HG03095 (cell line): ENCODE measurements around the gene CD58.
"Not testable (repeated sequence)": the region's sequence is repeated elsewhere in the genome, so short reads cannot be mapped to it uniquely, and the experiment has no call there.

Experiments
- ATAC-seq: cut with Tn5 transposase; IDR thresholded peaks from one replicate; pipeline ENCODE4 v1.9.1; 2021; ENCODE audit warnings: moderate library complexity; ENCODE audit not compliant: unreplicated experiment

The CD58 gene

DNA sequence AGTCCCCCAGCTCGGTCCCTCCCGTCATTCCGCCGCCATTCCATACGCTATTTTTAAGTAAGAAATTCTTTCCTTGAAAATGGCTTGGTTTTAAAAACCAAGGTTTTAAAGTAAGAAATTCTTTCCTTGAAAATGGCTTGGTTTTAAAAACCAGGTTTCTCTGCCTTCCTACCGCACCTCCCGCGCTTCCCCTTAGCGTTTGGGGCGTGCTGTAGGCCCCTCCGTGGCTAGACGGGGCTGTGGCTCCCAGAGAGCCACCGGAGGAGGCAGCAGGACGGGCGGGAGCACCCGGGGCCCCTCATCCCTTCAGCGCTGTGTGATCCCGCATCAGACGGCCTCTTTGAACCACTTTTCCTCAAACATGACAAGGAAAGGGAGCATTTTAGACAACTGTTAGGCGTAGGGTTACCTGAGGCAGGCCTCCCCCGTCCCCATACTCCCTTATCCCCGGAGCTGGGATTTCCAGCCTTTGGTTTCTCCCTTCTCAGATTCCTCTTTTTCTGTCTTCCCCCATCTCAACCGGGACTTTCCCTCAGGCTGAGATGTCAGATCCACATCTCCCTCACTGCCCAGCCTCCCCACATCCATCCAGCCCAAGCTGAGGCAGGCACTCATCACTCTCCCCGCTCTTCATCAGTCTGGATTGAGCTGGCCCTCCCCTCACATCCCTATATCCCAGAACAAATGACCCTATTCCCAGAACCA lies 541 bp upstream of the CD58 start:
- ATAC-seq, result no peak

DNA sequence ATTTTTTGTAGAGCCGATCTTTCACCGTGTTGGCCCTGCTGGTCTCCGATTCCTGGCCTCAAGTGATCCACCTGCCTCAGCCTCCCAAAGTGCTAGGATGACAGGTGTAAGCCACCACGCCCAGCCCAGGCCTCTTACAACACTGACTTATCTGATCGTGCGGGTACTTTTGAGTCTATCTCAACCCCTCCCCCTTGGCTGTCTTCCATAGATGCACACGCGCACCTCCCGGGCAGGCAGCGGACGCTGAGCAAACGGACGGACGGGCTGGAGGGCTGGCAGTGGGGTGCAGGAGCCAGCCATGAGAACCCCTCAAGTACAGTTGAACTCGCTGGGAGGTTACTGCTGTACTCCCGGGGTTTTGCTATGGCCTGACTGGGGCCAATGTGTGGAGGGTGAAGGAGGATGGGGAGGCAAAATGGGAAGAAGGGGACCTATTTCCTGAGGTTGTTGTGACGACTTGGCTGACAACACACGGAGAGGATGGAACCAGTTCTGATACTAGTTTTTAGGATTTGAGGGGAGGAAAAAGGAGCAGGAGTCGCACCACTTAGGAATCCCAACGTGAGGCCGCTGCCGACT lies 959 bp downstream of the CD58 start:
- ATAC-seq, result no peak

DNA sequence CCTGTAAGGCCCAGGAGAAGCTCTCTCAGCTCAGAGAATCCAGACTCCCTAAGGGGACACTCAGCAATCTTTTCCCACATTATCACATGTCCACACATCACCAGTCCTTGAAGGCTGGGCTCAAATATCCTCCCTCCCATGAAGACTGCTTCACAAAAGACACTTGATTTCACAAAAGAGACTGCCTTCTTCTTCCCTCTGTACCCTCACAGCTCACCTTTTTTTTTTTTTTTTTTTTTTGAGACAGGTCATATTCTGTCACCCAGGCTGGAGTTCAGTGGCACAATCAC lies 1.5 kb downstream of the CD58 start:
- ATAC-seq, result no peak

DNA sequence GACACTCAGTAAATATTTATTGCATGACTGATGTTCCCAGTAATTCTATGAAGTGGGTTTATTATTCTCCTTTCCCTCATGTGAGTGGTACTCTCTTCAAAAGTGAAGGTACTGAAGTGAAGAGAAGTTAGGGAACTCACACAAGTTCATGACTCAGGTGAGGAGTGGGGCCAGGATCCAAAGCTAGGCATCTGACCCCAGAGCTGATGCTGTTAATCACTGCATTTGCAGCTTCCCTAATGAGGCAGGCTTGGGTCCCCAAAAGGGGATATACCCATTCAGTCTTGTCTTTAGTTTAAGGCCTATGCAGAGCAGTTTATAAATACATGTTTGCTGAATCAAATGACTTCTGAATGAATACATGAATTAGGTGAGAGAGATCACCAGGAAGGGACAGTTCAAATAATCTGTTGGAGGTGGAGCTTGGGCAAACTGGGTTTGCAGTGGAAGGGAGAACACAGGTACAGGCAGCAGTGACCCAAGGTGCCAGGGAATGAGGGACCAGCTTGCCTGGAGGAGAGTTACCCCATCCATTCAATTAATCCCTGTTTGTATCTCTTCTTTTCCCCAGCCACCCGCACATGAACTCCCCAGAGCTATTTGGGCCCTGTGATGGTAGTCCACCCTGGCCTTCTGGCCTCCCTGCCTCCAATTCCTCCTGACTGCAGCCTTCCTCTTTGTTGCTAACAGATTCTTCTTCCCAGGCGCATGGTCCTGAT lies 2.0 kb downstream of the CD58 start:
- ATAC-seq, result no peak

DNA sequence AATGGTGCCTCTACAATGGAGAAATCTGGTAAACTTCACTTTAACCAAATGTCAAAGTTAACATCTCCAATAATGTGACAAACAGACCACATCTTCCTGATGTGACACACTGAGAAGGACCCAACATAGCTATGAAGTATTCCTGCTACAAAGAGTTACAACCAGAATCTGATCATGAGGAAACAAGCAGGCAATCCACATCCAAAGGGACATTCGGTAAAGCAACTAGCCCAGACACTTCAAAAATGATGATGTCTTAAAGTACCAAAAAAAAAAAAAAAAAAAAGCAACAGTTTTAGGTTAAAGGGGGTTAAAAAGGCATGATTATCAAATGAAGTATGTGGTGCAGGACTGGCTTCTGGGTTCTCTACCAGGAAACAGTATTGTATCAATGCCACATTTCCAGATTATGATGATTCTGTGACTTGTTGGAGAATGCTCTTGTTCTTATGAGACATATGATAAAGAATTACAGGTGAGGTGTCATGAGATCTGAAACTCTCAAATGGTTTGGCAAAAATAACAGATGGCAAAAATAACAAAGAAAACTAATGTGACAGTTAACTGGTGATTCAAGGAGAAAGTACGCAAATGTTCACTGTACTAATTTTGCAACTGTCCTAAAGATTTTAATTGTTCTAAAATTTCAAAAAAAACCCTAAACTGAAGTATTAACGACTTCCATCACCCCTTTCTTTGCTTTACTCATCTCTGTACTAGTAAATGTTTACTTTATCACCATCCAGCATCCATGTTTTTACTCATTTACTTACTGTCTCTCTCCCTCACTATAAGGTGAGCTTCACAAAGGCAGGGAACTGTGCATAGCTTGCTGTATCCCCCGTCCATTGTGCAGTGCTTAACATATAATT lies 2.8 kb downstream of the CD58 start:
- no peak for ATAC-seq

DNA sequence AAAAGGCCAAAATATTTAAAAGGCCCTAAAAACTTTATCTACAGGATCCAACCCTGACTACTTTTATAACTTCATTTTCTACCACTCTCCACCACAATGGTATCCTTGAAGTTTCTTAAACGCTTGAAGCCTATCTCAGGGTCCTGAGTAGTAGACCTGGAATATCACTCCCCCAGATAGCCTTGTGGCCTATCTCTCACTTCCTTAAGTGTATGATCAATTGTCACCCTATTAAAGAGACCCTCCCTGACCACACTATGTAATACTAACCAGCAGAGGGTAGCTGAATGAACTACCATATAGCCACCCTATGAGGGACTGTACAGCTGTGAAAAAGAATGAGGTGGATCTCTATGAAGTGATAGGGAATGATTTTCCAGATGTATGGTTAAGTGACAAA lies 5.6 kb downstream of the CD58 start:
- no peak for ATAC-seq

DNA sequence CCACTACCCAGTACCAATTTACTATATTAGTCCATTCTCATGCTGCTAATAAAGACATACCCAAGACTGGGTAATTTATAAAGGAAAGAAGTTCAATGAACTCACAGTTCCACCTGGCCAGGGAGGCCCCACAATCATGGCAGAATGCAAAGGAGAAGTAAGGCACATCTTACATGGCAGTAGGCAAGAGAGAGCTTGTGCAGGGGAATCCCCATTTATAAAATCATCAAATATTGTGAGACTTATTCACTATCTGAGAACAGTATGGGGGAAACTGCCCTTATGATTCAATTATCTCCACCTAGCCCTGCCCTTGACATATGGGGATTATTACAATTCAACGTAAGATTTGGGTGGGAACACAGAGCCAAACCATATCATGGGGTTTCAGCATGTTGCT lies 6.4 kb downstream of the CD58 start:
- ATAC-seq, result no peak

DNA sequence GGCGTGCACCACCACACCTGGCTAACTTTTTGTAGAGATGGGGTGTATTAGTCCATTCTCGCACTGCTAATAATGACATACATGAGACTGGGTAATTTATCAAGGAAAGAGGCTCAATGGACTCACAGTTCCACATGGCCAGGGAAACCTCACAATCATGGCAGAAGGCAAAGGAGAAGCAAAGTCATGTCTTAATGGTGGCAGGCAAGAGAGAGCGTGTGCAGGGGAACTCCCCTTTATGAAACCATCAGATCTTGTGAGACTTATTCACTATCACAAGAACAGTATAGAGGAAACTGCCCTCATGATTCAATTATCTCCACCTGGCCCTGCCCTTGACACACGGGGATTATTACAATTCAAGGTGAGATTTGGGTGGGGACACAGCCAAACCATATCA lies 8.4 kb downstream of the CD58 start:
- ATAC-seq, result not testable (repeated sequence)

DNA sequence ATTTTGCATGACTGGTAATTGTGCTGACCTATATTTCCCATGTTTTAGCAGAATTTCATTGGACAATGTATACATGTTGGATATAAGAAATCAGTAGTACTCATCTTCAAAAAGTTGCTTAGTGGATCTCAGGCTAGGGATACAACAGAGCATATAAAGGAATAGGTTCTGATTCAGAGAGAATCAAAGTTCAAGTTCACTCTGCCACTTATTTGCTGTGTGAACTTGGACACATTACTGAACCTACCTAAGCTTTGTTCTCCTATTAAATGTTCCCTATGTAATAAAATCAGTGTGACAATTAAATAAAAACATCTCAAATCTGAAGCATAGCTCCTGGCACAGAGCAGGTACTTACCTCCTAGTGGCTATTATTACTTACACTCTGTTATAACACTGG lies 9.3 kb downstream of the CD58 start:
- ATAC-seq, result no peak

DNA sequence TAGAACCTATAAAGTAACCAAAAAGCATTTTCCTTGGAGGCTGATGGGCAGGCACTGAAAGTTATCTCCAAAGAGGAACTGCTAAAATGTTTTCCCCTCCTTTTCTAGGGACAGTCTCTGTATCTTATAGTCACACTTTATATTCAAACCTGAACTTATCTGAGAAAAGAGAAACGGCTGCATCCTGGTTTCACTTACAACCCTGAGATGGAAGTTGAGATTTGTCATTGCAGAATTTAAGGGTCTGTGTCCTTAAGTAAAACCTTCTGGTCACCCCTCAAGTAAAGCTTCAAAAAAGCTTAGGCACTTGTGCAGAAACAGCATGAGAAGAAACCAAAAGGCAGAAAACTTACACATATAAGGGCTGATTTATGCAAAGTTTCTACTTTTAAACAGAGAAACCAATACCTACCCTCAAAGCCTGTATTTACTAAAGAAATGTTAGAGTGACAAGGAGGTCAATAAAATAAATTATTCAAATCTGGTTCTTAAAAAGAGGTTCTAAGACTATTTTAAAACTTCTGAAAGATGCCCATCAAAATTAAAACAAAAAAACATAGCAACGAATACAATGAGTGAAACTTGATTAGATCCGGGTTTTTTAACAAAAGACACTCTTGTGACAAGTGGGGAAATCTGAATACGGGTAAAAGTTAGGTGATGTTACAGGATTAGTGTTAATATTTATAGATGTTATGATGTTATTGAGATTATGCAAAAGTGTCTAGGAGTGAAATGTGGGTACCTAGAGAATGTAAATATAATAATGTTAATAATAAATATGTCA lies 9.9 kb downstream of the CD58 start:
- no peak for ATAC-seq

DNA sequence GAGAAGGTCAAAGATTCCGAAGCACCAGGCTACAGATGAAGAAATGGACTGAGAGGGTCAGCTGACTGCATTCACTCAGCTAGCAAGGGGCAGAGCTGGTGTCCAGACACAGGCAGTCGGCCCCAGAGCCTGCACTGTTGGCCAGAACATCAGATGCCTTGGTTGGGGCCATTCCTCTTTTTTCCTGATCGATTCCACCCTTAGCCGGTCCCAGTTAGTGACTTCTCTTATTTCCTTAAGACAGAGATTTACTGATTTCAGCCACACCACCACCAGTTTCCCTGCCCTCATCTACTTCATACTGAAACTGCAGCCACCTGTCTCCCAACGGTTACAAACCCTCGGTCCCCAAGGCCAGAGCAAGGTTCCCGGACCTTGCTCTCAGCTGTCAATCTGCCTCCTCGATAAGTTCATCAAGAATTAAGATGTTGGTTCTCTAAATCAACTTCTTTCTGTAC lies 11.5 kb downstream of the CD58 start:
- ATAC-seq, result peak; percentile 37

DNA sequence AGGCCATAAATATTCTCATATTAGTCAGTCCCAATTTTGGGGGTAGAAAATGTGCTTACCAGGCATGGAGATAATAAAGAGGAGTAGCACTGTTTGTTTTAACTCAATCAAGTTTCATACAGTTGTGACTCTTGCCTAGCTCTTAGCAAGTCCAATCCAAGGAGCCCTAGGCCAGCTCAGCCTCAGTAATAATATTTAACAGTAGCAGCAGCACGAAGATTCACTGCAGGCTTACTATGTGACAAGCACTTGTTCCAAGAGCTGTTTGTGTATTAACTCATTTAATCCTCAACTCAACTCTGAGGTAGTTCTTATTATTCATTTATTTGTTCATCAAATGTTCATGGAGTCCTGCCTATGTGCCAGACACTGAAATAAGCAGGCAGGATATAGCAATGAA lies 12.3 kb downstream of the CD58 start:
- no peak for ATAC-seq

DNA sequence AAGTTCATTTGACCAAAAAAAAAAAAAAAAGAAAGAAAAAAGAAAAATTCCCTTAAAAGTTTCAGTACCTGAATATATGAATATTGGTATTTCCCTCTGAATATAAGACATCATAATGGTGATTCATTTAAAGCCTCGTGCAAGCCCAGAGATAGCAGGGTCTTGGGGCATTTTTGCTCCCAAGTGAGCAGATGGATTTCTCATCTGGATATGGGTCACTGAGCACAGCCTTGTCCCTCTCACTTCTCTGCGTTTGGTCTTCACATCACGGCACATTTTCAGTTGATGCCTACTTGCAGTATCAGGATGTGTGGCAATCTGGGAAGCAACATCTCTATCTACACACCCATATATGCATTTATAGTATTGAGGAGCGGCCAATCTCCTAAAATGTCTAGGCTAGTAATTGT lies 12.7 kb downstream of the CD58 start:
- ATAC-seq, result no peak

DNA sequence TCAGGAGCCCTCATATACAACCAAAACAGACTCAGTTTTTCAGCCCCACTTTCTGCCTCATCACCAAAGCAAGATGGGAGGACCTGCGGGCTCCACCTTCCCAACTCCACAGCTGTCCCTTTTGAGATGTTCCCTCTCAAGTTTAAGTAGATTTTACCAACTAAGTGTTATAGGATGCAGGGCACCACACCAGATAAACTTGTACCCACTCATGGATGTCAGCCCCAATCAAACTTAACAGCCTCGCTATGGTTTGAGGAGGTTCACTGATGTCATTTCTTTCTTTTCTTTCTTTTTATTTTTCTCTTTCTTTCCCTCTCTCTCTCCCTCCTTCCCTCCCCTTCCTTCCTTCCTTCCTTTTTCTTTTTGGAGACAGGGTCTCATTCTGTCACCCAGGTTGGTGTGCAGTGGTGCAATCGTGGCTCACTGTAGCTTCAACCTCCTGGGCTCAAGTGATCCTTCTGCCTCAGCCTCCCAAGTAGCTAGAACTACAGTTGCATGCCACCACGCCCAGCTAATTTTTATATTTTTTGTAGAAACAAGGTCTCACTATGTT lies 13.4 kb downstream of the CD58 start:
- ATAC-seq, result no peak

DNA sequence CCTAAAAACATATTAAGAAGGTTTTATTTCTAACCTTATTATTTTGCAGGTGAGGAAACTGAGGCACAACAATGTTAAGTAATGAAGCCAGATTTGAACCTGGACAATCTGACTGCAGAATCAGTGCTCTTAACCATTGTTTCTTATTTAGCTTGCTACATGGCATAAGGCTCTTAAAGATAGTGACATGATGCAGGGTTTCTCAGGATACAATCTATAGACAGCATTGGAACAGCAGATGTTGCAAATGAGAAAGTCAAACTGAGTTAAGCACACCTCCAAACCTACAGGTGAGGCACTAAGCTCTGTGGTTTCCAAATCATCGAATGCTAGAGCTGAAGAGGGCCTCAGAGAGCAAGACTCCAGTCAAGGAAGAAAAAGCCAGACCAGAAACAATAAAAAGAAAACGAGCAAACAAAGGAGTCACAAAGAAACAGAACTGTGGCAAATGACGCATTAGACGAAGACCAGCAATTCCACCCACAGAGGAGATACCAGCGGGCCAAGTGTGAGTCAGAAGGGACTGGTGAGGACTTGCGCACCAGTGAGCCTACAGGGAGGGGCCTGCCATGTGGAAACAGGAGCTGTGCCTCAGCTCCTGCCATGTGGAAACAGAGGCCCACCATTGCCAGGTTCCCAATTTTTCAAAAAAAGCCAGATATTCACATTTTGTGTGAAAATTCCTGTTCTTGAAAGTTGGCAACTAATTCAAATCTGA lies 14.4 kb downstream of the CD58 start:
- ATAC-seq, result peak; percentile 43

DNA sequence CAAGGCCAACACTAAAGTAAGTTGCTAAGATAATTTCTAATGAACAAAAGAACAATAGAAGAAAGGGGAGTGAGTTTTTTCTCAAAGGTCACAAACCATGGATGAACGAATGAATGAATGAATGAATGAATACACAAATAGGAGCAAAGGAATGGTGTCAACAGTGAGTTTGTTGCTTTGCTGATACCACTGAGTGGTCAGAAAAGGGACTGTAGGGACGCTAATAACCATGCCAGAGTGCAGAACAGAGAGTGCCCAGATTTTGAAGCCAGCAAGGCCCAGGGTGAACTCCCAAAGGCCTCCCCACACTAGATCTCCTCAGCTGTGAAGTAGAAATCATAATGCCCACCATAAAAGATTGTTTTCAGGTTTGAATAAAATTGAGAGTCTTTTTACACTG lies 15.9 kb downstream of the CD58 start:
- ATAC-seq, result no peak

DNA sequence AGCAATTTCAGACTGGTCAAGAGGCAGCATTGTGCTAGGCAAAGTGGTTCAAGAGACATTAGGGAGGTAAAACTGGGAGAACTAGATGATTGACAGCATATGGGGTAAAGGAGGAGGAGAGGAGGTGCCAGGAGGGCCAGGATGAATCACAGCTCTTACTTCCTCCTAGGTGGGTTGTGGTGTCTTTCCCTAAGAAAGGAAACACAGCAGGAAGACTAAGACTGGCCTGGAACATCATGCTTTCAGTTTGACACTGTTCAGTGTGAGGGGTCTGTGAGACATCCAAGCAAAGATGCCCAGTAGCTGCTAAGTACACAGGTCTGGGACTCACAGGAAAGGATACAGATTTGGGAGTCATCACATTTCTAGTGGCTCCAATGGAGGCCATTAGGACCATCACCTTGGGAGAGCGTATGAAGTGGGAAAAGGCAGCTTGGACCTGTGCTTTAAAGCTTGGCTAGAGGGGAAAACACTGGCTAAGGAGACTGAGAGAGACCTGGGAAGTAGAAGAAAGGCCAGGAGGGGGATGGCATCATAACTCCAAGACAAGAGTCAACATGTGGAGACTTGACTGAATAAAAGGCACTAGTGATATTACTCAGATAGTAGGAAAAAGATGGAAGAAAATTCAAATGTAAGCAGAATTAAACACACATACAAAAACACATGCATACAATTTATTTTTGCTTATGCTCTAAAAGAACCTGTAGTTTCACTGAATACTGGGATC lies 17.3 kb downstream of the CD58 start:
- ATAC-seq, result no peak

DNA sequence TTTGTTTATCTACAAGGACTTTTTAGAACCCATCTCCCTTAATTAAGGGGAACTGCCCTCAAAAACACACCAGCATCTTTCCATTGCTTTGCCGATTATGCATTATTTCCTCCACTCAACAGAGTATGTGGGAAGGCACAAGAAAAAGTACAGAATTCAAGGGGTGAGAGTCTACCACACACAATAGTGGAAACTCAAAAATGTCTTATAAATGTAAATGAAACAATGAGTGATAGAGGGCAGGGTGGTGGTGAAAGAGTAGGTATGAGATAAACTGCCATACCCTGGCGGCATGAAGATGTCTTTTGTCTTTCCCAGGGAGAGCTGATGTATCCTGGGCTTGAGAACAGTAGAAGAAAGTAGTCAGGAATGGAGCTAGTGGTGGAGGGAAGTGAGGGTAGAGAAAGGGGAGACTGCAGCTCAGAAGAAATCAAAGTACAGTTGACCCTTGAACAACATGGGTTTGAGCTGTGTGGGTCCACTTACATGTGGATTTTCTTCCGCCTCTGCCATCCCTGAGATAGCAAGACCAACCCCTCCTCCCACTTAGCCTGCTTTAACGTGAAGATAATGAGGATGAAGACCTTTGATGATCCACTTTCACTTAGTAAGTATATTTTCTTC lies 24.4 kb downstream of the CD58 start:
- ATAC-seq, result no peak

DNA sequence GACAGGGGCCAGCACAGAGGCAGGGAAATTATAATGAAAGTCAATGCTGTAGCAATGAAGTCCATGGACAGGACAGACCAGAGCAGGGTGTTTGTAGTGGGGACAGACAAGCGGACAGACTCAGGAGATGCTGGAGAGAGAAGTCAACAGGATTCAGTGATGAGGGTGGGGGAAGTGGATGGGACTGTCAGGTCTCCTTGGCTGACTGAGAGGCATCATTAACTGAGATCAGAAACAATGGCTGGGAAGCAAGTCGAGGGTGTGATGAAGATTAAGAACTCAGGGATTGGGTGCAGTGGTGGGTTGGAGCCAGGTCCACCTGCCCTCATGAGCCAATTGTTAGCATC lies 25.5 kb downstream of the CD58 start:
- peak; percentile 4 for ATAC-seq
